Measurements from ENCODE around the gene PLP2.
"Not testable (repeated sequence)": the region's sequence is repeated elsewhere in the genome, so short reads cannot be mapped to it uniquely, and the experiment has no call there.

PLP2 gene

GRCh38 chrX:49163555-49164419, 7.9 kb upstream of the PLP2 start:
- peak; percentile 88 to 90 for DNase-seq

- no peak for DNase-seq
These were observed 6.9 kb upstream of the PLP2 start for GRCh38 chrX:49164589-49165360.

- DNase-seq, result peak; percentile 82 to 85
These were observed 5.5 kb upstream of the PLP2 start for GRCh38 chrX:49165901-49166881.

GRCh38 chrX:49166914-49167739, 4.6 kb upstream of the PLP2 start:
- DNase-seq, result peak; percentile 72 to 79

GRCh38 chrX:49167740-49168108, 4.0 kb upstream of the PLP2 start:
- no peak for DNase-seq

- peak; percentile 76 to 80 for DNase-seq
These were observed 632 bp downstream of the PLP2 start for GRCh38 chrX:49172280-49172780.

GRCh38 chrX:49173544-49173943, 1.8 kb downstream of the PLP2 start:
- not testable (repeated sequence) for DNase-seq

- no peak for DNase-seq
These were observed 3.0 kb downstream of the PLP2 start for GRCh38 chrX:49174723-49175122.

GRCh38 chrX:49175435-49176274, 4.0 kb downstream of the PLP2 start:
- DNase-seq, result no peak

GRCh38 chrX:49176421-49177326, 5.0 kb downstream of the PLP2 start:
- peak in 1 of 2 donors; percentile 56 for DNase-seq

GRCh38 chrX:49177338-49177833, 5.7 kb downstream of the PLP2 start:
- peak; percentile 31 to 35 for DNase-seq

- no peak for DNase-seq
These were observed 6.3 kb downstream of the PLP2 start for GRCh38 chrX:49177873-49178480.

- DNase-seq, result no peak
These were observed 6.8 kb downstream of the PLP2 start for GRCh38 chrX:49178537-49178936.

- no peak for DNase-seq
These were observed 7.7 kb downstream of the PLP2 start for GRCh38 chrX:49179358-49179757.

- no peak for DNase-seq
These were observed 12.1 kb downstream of the PLP2 start for GRCh38 chrX:49183701-49184281.

- DNase-seq, result peak; percentile 33 to 39
These were observed 12.9 kb downstream of the PLP2 start for GRCh38 chrX:49184294-49185281.
